H1 (cell line): ENCODE measurements around the gene PEPD.

Experiments
- BRCA1 ChIP-seq: IDR thresholded peaks from 2 replicates; pipeline ENCODE4 v1.6.1; 2012; ENCODE audit warnings: low read depth, low read length, improper control_type of control experiment
- CBX5 ChIP-seq: fragments of 300-800, 300-1000 bp; sonication (generic); IDR thresholded peaks from 2 replicates; pipeline ENCODE4 v1.7.1; 2016; ENCODE audit warnings: antibody characterized with exemption, low read length, low read depth
- CBX8 ChIP-seq: fragments of 300-800, 300-1000 bp; sonication (generic); IDR thresholded peaks from 2 replicates; pipeline ENCODE4 v1.7.1; 2016; ENCODE audit warnings: low read depth, low read length, borderline replicate concordance
- CREB1 ChIP-seq: IDR thresholded peaks from 2 replicates; pipeline ENCODE4 v1.6.1; 2012; ENCODE audit warnings: inconsistent platforms
- GTF2F1 ChIP-seq: IDR thresholded peaks from 2 replicates; pipeline ENCODE4 v1.6.1; 2012; ENCODE audit warnings: low read depth, low read length, improper control_type of control experiment, borderline replicate concordance
- KDM5A ChIP-seq: fragments of 200-600 bp; IDR thresholded peaks from 2 replicates; pipeline ENCODE4 v1.7.1; 2012; ENCODE audit warnings: mild to moderate bottlenecking, low read length, inconsistent platforms, mixed read lengths
- NANOG ChIP-seq: IDR thresholded peaks from 2 replicates; pipeline ENCODE4 v1.6.1; 2011; ENCODE audit warnings: low read length, low read depth, mild to moderate bottlenecking, inconsistent platforms; ENCODE audit not compliant: insufficient read depth, poor library complexity, severe bottlenecking
- POLR2A ChIP-seq, 2 experiments: IDR thresholded peaks; 1 replicate in 1 of 2; 2 replicates in 1 of 2; pipeline ENCODE4 v1.6.1; 2011; ENCODE audit warnings: low read depth in 2 of 2, low read length in 2 of 2, mild to moderate bottlenecking in 2 of 2; ENCODE audit errors: control extremely low read depth in 1 of 2
- POLR2AphosphoS5 ChIP-seq: IDR thresholded peaks from 2 replicates; pipeline ENCODE4 v1.6.1; 2011; ENCODE audit warnings: low read depth, low read length
- RBBP5 ChIP-seq: IDR thresholded peaks from 2 replicates; pipeline ENCODE4 v1.7.1; 2012; ENCODE audit warnings: low read depth, mild to moderate bottlenecking, inconsistent platforms, low read length, moderate library complexity, borderline replicate concordance
- RNF2 ChIP-seq: fragments of 200-900, 300-1000 bp; sonication (generic); IDR thresholded peaks from 2 replicates; pipeline ENCODE4 v1.7.1; 2016; ENCODE audit warnings: borderline replicate concordance, low read depth, mild to moderate bottlenecking, antibody characterized with exemption, low read length; ENCODE audit not compliant: poor library complexity, severe bottlenecking; ENCODE audit errors: missing control alignments
- TF ChIP-seq, protein P1 (sequence below), 3 experiments: IDR thresholded peaks; 1 replicate in 2 of 3; 2 replicates in 1 of 3; pipeline versions ENCODE4 v1.5.1 to v1.6.1; 2011; ENCODE audit warnings: low read length in 3 of 3, mild to moderate bottlenecking in 3 of 3, inconsistent platforms in 2 of 3, low read depth in 1 of 3, moderate library complexity in 1 of 3; ENCODE audit not compliant: insufficient read depth in 1 of 3; ENCODE audit errors: control extremely low read depth in 1 of 3

- TF ChIP-seq GTF2F1 (no peak), NANOG (no peak), BRCA1 (no peak), CBX8 (no peak), RNF2 (no peak), CREB1 (no peak), RBBP5 (no peak), KDM5A (no peak), POLR2AphosphoS5 (no peak), POLR2A (IDR thresholded peaks at IDR 0.05; ENCODE audit: control extremely low read depth in 1 of 2, low read depth in 2 of 2, low read length in 2 of 2) (no peak), CBX5 (no peak)
- TF ChIP-seq, protein P1, sequence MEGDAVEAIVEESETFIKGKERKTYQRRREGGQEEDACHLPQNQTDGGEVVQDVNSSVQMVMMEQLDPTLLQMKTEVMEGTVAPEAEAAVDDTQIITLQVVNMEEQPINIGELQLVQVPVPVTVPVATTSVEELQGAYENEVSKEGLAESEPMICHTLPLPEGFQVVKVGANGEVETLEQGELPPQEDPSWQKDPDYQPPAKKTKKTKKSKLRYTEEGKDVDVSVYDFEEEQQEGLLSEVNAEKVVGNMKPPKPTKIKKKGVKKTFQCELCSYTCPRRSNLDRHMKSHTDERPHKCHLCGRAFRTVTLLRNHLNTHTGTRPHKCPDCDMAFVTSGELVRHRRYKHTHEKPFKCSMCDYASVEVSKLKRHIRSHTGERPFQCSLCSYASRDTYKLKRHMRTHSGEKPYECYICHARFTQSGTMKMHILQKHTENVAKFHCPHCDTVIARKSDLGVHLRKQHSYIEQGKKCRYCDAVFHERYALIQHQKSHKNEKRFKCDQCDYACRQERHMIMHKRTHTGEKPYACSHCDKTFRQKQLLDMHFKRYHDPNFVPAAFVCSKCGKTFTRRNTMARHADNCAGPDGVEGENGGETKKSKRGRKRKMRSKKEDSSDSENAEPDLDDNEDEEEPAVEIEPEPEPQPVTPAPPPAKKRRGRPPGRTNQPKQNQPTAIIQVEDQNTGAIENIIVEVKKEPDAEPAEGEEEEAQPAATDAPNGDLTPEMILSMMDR (IDR thresholded peaks at IDR 0.05; ENCODE audit: control extremely low read depth in 1 of 3, insufficient read depth in 1 of 3, low read depth in 1 of 3, low read length in 3 of 3): peak; percentile 87 to 99 (median 90)
Observed at GRCh38 chr19:33430674-33431277, 90.8 kb downstream of the PEPD start.
